ENCODE measurements around the gene YPEL1. TPM values are rescaled to one million over a fixed set of nuclear protein-coding genes. Genes with fewer than 3 reads are reported as not detected.

The YPEL1 gene
- total RNA-seq, 4 donors from 2014 or later: 6.3 to 43.1 (median 16.5) TPM

GRCh38 chr22:21702094-21702493 lies 33.5 kb downstream of the YPEL1 start:
- TF ChIP-seq EP300 (IDR thresholded peaks at IDR 0.05): no peak
- no peak for TF ChIP-seq POLR2A (IDR thresholded peaks at IDR 0.05)
- no peak for TF ChIP-seq CTCF (IDR thresholded peaks at IDR 0.05)

DNA sequence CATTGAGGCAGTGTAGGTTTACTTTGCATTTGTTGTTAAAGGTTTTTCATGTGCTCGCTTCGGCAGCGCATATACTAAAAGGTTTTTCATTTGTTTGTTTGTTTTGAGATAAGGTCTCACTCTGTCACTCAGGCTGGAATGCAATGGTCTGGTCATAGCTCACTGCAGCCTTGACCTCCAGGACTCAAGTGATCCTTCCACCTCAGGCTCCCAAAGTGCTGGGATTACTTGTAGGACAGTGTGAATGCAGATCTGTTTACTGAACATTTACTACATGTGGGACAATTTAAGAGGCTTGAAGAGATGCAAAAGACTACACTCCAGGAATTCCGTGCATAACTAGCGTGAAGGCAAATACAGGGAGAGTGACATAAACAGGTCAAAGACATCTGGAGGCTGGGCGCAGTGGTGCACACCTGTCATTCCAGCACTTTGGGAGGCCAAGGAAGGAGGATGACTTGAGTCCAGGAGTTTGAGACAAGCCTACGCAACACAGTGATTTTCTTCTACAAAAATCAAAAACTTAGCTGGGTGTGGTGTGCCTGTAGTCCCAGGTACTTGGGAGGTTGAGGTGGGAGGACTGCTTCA lies 34.1 kb downstream of the YPEL1 start:
- H3K36me3 ChIP-seq: peaks cover 0 to 71% (median 8%) of the 10 kb centered on the region in 3 donors
- 90 to 93% methylated on average over 7 of the region's 7 CpGs for WGBS, 2 donors
- H3K9me3 ChIP-seq: no peaks in the 10 kb centered on the region
- DNase-seq (ENCODE audit: low spot score in 2 of 2): no peak
- TF ChIP-seq CTCF (IDR thresholded peaks at IDR 0.05): no peak
- no peak for TF ChIP-seq EP300 (IDR thresholded peaks at IDR 0.05)
- no peak for TF ChIP-seq POLR2A (IDR thresholded peaks at IDR 0.05)
- no peak overlapping the region for H3K4me3 ChIP-seq
- H3K4me1 ChIP-seq: peaks cover 0 to 14% (median 0%) of the 10 kb centered on the region in 4 donors
- H3K27ac ChIP-seq: no peak overlapping the region
- H3K27me3 ChIP-seq: no peaks in the 10 kb centered on the region

More at GRCh38 chr22:21702094-21702493, 33.5 kb downstream of the YPEL1 start:
- 85 to 94% methylated on average over 6 of the region's 6 CpGs for WGBS, 2 donors
- Histone ChIP-seq H3K9me3 (no peaks in the 10 kb centered on the region), H3K4me3 (no peak overlapping the region), H3K36me3 (peaks cover 0 to 65% (median 8%) of the 10 kb centered on the region in 3 donors), H3K4me1 (peaks cover 0 to 14% (median 0%) of the 10 kb centered on the region in 4 donors), H3K27me3 (no peaks in the 10 kb centered on the region), H3K27ac (no peak overlapping the region)
- no peak for DNase-seq (ENCODE audit: low spot score in 2 of 2)

- Histone ChIP-seq H3K4me3 (no peak overlapping the region), H3K27ac (no peak overlapping the region), H3K4me1 (peaks cover 0 to 14% (median 0%) of the 10 kb centered on the region in 4 donors), H3K9me3 (no peaks in the 10 kb centered on the region), H3K27me3 (no peaks in the 10 kb centered on the region), H3K36me3 (peaks cover 0 to 77% (median 8%) of the 10 kb centered on the region in 3 donors)
- WGBS, 2 donors: 77 to 87% methylated on average over 6 of the region's 6 CpGs
- DNase-seq (ENCODE audit: low spot score in 2 of 2): no peak
- TF ChIP-seq EP300 (IDR thresholded peaks at IDR 0.05) (no peak), POLR2A (IDR thresholded peaks at IDR 0.05) (no peak), CTCF (IDR thresholded peaks at IDR 0.05) (no peak)
These were observed 34.8 kb downstream of the YPEL1 start for GRCh38 chr22:21700822-21701221.

GRCh38 chr22:21699643-21700042 lies 36.0 kb downstream of the YPEL1 start:
- H3K36me3 ChIP-seq: peaks cover 0 to 89% (median 8%) of the 10 kb centered on the region in 3 donors
- no peaks in the 10 kb centered on the region for H3K27me3 ChIP-seq
- 86 to 87% methylated on average over 3 of the region's 3 CpGs for WGBS, 2 donors
- H3K4me1 ChIP-seq: peaks cover 0 to 24% (median 0%) of the 10 kb centered on the region in 4 donors
- H3K9me3 ChIP-seq: no peaks in the 10 kb centered on the region
- H3K27ac ChIP-seq: peak overlapping the region in 1 of 4 donors; percentile 41
- no peak for DNase-seq (ENCODE audit: low spot score in 2 of 2)
- H3K4me3 ChIP-seq: no peak overlapping the region
- TF ChIP-seq EP300 (IDR thresholded peaks at IDR 0.05) (no peak), POLR2A (IDR thresholded peaks at IDR 0.05) (no peak), CTCF (IDR thresholded peaks at IDR 0.05) (no peak)

DNA sequence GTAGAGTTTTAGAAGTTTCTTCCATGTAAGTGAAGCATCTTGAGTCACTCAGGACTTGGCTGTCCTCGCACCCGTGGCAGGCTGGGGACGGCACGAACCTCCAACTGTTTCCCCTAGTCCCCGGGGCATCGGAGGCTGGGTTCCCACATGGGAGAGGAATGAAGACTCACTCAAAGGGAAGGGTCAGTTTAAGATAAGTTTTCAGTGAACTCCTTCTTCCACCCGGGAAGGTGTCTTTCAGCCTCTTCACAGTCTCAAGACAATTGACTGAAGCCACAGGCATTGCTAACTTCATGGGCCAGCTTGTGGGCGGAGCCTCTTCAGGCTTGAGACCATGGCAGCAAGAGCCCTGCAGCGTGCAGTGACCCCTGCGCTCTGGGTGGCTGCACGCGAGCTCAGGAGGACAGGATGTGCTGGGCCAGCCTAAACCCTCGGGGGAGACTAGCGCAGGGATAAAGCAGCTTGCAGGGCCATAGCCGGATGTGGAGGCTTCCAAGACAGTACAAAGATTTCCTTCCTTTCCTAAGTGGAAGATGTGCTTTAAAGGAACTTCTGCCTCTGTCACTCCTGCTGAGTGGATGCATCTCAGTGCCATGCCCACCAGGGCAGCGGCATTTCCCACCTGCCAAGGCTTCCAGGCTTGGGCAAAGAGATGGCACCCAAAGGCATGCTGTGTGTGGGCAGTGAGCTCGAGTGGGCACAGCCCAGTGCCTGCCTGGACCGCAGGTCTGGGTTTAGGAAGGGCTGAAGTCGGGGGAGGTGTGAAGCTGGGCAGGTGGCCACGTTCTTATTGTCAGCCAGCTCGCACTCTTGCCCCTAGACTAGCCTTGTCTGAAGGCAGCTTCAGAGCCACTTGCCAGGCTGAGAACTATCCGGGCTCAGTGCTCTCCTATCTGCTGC lies 36.9 kb downstream of the YPEL1 start:
- Histone ChIP-seq H3K4me1 (peaks cover 0 to 28% (median 0%) of the 10 kb centered on the region in 4 donors), H3K9me3 (no peaks in the 10 kb centered on the region), H3K36me3 (peaks cover 0 to 96% (median 8%) of the 10 kb centered on the region in 3 donors), H3K27me3 (no peaks in the 10 kb centered on the region), H3K4me3 (no peak overlapping the region), H3K27ac (peak overlapping the region in 2 of 4 donors; percentile 19 to 41)
- DNase-seq (ENCODE audit: low spot score in 2 of 2): peak; percentile 34 to 63
- TF ChIP-seq POLR2A (IDR thresholded peaks at IDR 0.05): no peak
- peak in 1 of 2 donors; percentile 21 for TF ChIP-seq EP300 (IDR thresholded peaks at IDR 0.05)
- TF ChIP-seq CTCF (IDR thresholded peaks at IDR 0.05): no peak
- 62 to 70% methylated on average over 21 to 22 of the region's 22 CpGs for WGBS, 2 donors
